ENCODE data around the gene RTL5. TPM values are rescaled to one million over a fixed set of nuclear protein-coding genes. Genes with fewer than 3 reads are reported as not detected.

RTL5 gene
- total and polyA plus RNA-seq, 10 of the 15 experiments (the other 5 are each of a cell fraction or from before 2014, with no cell fraction given), result under 0.01 to 0.10 (median 0.03) TPM; not detected in 5

GRCh38 chrX:72100824-72101351, 30.8 kb downstream of the RTL5 start (continued):
- TF ChIP-seq CUX1 (IDR thresholded peaks at IDR 0.05; ENCODE audit: insufficient replicate concordance, low read depth, low read length) (no peak), ETV6 (conservative IDR thresholded peaks at IDR 0.05 in 1 of 2, IDR thresholded peaks at IDR 0.05 in 1 of 2; ENCODE audit: borderline replicate concordance in 1 of 2, low read depth in 1 of 2) (no peak), BACH1 (IDR thresholded peaks at IDR 0.05; ENCODE audit: borderline replicate concordance) (no peak), E2F4 (IDR thresholded peaks at IDR 0.05; ENCODE audit: low read depth, low read length) (no peak), HDGF (IDR thresholded peaks at IDR 0.05) (no peak), ELK1 (IDR thresholded peaks at IDR 0.05; ENCODE audit: low read depth, low read length) (no peak), CREB1 (IDR thresholded peaks at IDR 0.05; ENCODE audit: low read depth) (no peak), PAX5 (IDR thresholded peaks at IDR 0.05; ENCODE audit: borderline replicate concordance, low read depth, low read length) (0 out of 2 replicates have a peak, but pooled peaks have one; percentile 32), ZNF384 (IDR thresholded peaks at IDR 0.05; ENCODE audit: borderline replicate concordance, low read depth, low read length) (peak; percentile 97), RELB (IDR thresholded peaks at IDR 0.05; ENCODE audit: low read depth) (peak; percentile 76; the same call in 1 of the 2 replicates), CEBPB (IDR thresholded peaks at IDR 0.05; ENCODE audit: borderline replicate concordance in 1 of 2, low read depth in 2 of 2, low read length in 2 of 2) (no peak), LARP7 (IDR thresholded peaks at IDR 0.05) (no peak), ESRRA (IDR thresholded peaks at IDR 0.05; ENCODE audit: low read length) (no peak), JUNB (IDR thresholded peaks at IDR 0.05) (no peak), SMC3 (IDR thresholded peaks at IDR 0.05; ENCODE audit: borderline replicate concordance, low read length) (no peak), SKIL (IDR thresholded peaks at IDR 0.05; ENCODE audit: low read depth, poor library complexity, severe bottlenecking) (peak; percentile 43), IKZF1 (conservative IDR thresholded peaks at IDR 0.05) (peak; percentile 42; the same call in 1 of the 2 replicates)

Measured in GM12878 (cell line).